ENCODE results near the gene PANX2. TPM values are rescaled to one million over a fixed set of nuclear protein-coding genes. Genes with fewer than 3 reads are reported as not detected.

PANX2 gene
- total RNA-seq, 8 experiments from 2014 or later, result 0.97 to 4.7 (median 1.9) TPM

- WGBS, 10 experiments, result 94 to 100% (median 96%) methylated on average over 4 to 49 of the region's 76 CpGs; no CpG with 5 or more reads in 2 of the 10 experiments
- in situ Hi-C loops (cut with MboI; ENCODE audit: low pct_unique_long_range_greater_than_20kb in 2 of 9, low sequenced_read_pairs in 9 of 9, unreplicated experiment in 9 of 9), result loop anchor here in 2 of 9 experiments (25.0 kb wide), 1 partner anchor 240 kb away; no protein-coding TSS in a partner anchor
- no peak overlapping the region for H3K4me3 ChIP-seq
- no peak for ATAC-seq (replicated peaks in 6 of 8)
- no peak overlapping the region for H3K27ac ChIP-seq
- peaks cover 0 to 4% of the 10 kb centered on the region in 2 donors for H3K4me1 ChIP-seq (replicated peaks in 1 of 2)
Measured at GRCh38 chr22:50176850-50177536, 6.5 kb downstream of the PANX2 start.

GRCh38 chr22:50177537-50178470 is 7.3 kb downstream of the PANX2 start:
- WGBS, 10 experiments, result 42 to 95% (median 85%) methylated on average over 2 to 36 of the region's 98 CpGs; no CpG with 5 or more reads in 4 of the 10 experiments
- ATAC-seq (replicated peaks in 6 of 8), result peak in 2 of 8 experiments; percentile 4 to 7
- in situ Hi-C loops (cut with MboI; ENCODE audit: low pct_unique_long_range_greater_than_20kb in 2 of 9, low sequenced_read_pairs in 9 of 9, unreplicated experiment in 9 of 9), result loop anchor here in 2 of 9 experiments (25.0 kb wide), 1 partner anchor 241 kb away; no protein-coding TSS in a partner anchor
- H3K4me1 ChIP-seq (replicated peaks in 1 of 2), result peaks cover 0 to 3% of the 10 kb centered on the region in 2 donors
- no peak overlapping the region for H3K27ac ChIP-seq
- no peak overlapping the region for H3K4me3 ChIP-seq

- WGBS, 10 experiments, result 60% methylated on average over 1 of the region's 22 CpGs; no CpG with 5 or more reads in 9 of the 10 experiments
- H3K4me1 ChIP-seq (replicated peaks in 1 of 2), result peaks cover 0 to 3% of the 10 kb centered on the region in 2 donors
- no peak overlapping the region for H3K27ac ChIP-seq
- ATAC-seq (replicated peaks in 6 of 8), result no peak
- in situ Hi-C loops (cut with MboI; ENCODE audit: low pct_unique_long_range_greater_than_20kb in 2 of 9, low sequenced_read_pairs in 9 of 9, unreplicated experiment in 9 of 9), result loop anchor here in 2 of 9 experiments (25.0 kb wide), 1 partner anchor 241 kb away; no protein-coding TSS in a partner anchor
- no peak overlapping the region for H3K4me3 ChIP-seq
Measured at GRCh38 chr22:50178471-50178864, 7.9 kb downstream of the PANX2 start.

GRCh38 chr22:50178871-50179869 is 8.6 kb downstream of the PANX2 start:
- Histone ChIP-seq H3K27ac (no peak overlapping the region), H3K4me3 (no peak overlapping the region), H3K4me1 (replicated peaks in 1 of 2) (peaks cover 0 to 8% of the 10 kb centered on the region in 2 donors)
- in situ Hi-C loops (cut with MboI; ENCODE audit: low pct_unique_long_range_greater_than_20kb in 2 of 9, low sequenced_read_pairs in 9 of 9, unreplicated experiment in 9 of 9), result loop anchor here in 2 of 9 experiments (25.0 kb wide), 1 partner anchor 242 kb away; no protein-coding TSS in a partner anchor
- no peak for ATAC-seq (replicated peaks in 6 of 8)
- WGBS, 10 experiments, result 33 to 100% (median 83%) methylated on average over 3 to 14 of the region's 64 CpGs; no CpG with 5 or more reads in 6 of the 10 experiments

GRCh38 chr22:50179937-50180726 is 9.6 kb downstream of the PANX2 start:
- Histone ChIP-seq H3K4me3 (no peak overlapping the region), H3K27ac (no peak overlapping the region), H3K4me1 (replicated peaks in 1 of 2) (peaks cover 0 to 11% of the 10 kb centered on the region in 2 donors)
- 53 to 100% (median 87%) methylated on average over 2 to 12 of the region's 39 CpGs; no CpG with 5 or more reads in 3 of the 10 experiments for WGBS, 10 experiments
- ATAC-seq (replicated peaks in 6 of 8), result no peak
- in situ Hi-C loops (cut with MboI; ENCODE audit: low pct_unique_long_range_greater_than_20kb in 2 of 9, low sequenced_read_pairs in 9 of 9, unreplicated experiment in 9 of 9), result loop anchor here in 2 of 9 experiments (25.0 kb wide), 1 partner anchor 243 kb away; no protein-coding TSS in a partner anchor

GRCh38 chr22:50180727-50181521 is 10.4 kb downstream of the PANX2 start:
- WGBS, 10 experiments, result 80 to 94% (median 88%) methylated on average over 1 to 16 of the region's 27 CpGs; no CpG with 5 or more reads in 4 of the 10 experiments
- H3K27ac ChIP-seq, result no peak overlapping the region
- no peak for ATAC-seq (replicated peaks in 6 of 8)
- in situ Hi-C loops (cut with MboI; ENCODE audit: low pct_unique_long_range_greater_than_20kb in 2 of 9, low sequenced_read_pairs in 9 of 9, unreplicated experiment in 9 of 9), result loop anchor here in 2 of 9 experiments (25.0 kb wide), 1 partner anchor 244 kb away; no protein-coding TSS in a partner anchor
- H3K4me3 ChIP-seq, result no peak overlapping the region
- peaks cover 0 to 14% of the 10 kb centered on the region in 2 donors for H3K4me1 ChIP-seq (replicated peaks in 1 of 2)

GRCh38 chr22:50182176-50183081 is 11.9 kb downstream of the PANX2 start:
- Histone ChIP-seq H3K4me3 (no peak overlapping the region), H3K4me1 (replicated peaks in 1 of 2) (peaks cover 7 to 16% of the 10 kb centered on the region in 2 donors), H3K27ac (no peak overlapping the region)
- 78 to 94% (median 87%) methylated on average over 4 to 6 of the region's 31 CpGs; no CpG with 5 or more reads in 7 of the 10 experiments for WGBS, 10 experiments
- ATAC-seq (replicated peaks in 6 of 8), result no peak
- in situ Hi-C loops (cut with MboI; ENCODE audit: low pct_unique_long_range_greater_than_20kb in 2 of 9, low sequenced_read_pairs in 9 of 9, unreplicated experiment in 9 of 9), result loop anchor here in 2 of 9 experiments (25.0 kb wide), 1 partner anchor 245 kb away; no protein-coding TSS in a partner anchor

- Histone ChIP-seq H3K4me3 (no peak overlapping the region), H3K27ac (no peak overlapping the region), H3K4me1 (replicated peaks in 1 of 2) (peaks cover 7 to 16% of the 10 kb centered on the region in 2 donors)
- ATAC-seq (replicated peaks in 6 of 8), result no peak
- 96% methylated on average over 4 of the region's 19 CpGs; no CpG with 5 or more reads in 9 of the 10 experiments for WGBS, 10 experiments
- in situ Hi-C loops (cut with MboI; ENCODE audit: low pct_unique_long_range_greater_than_20kb in 2 of 9, low sequenced_read_pairs in 9 of 9, unreplicated experiment in 9 of 9), result loop anchor here in 2 of 9 experiments (25.0 kb wide), 1 partner anchor 246 kb away; no protein-coding TSS in a partner anchor
Measured at GRCh38 chr22:50183141-50183971, 12.8 kb downstream of the PANX2 start.

Measured in motor neuron (in vitro differentiated cells).